K562 (cell line): Measurements from ENCODE around the gene PTPN1. TPM values are rescaled to one million over a fixed set of nuclear protein-coding genes. Genes with fewer than 3 reads are reported as not detected.

ENCODE experiments used
- ATAC-seq: fragments of 200-7000 bp; cut with Tn5 transposase; 3 replicates; pipeline ENCODE4 v1.9.1; 2020; ENCODE audit warnings: moderate library complexity
- BruUV-seq: library from RNA; stranded (reverse); fragments of 400-500 nt; replicated peaks from 2 replicates; lab custom pipeline; 2021; lab: Mats Ljungman, UMichigan
- CTCF ChIA-PET: fragments of 300-600 bp; formaldehyde crosslinking; extraction: SDS; loops from one replicate; lab custom pipeline; 2021; ENCODE audit warnings: low intra/inter-chr PET ratio; lab: Yijun Ruan, JAX
- POLR2A ChIA-PET: fragments of 300-600, 350-650 bp; sonication (Branson Sonifier 250); formaldehyde crosslinking; extraction: SDS; loops from one replicate; lab custom pipeline; 2021; ENCODE audit warnings: antibody characterized with exemption, inconsistent platforms; lab: Yijun Ruan, JAX
- DNase-seq, 4 experiments: peaks; one replicate each; pipeline versions ENCODE4 v3.0.0 to v3.0.0-alpha.2; 2011 to 2018; ENCODE audit warnings: low spot score in 3 of 4, mixed read lengths in 3 of 4; ENCODE audit errors: extremely low read depth in 1 of 4
- FAIRE-seq: peaks from 2 replicates; lab custom pipeline; 2011; peaks lifted over from hg19 to GRCh38; lab: Jason Lieb, UNC
- H2AFZ ChIP-seq: 2 replicates; pipeline ENCODE4 v1.6.0; 2011; ENCODE audit warnings: low read depth, low read length, control low read depth, inconsistent platforms
- H3K27ac ChIP-seq: fragments of 200-600 bp; 3 replicates; pipeline ENCODE4 v1.8.0; 2011; ENCODE audit warnings: low read depth, mild to moderate bottlenecking, control low read depth, inconsistent platforms, low read length, moderate library complexity, mixed read lengths; ENCODE audit errors: extremely low read depth
- H3K27me3 ChIP-seq, 2 experiments: fragments of 300-600 bp in 1 of 2; 2 replicates in 1 of 2; 3 replicates in 1 of 2; pipeline versions ENCODE4 v1.6.0 to v1.8.0; 2011; ENCODE audit warnings: inconsistent platforms in 2 of 2, low read length in 2 of 2, mild to moderate bottlenecking in 1 of 2, mixed read lengths in 1 of 2, moderate library complexity in 1 of 2; ENCODE audit not compliant: control insufficient read depth in 2 of 2, insufficient read depth in 2 of 2
- H3K36me3 ChIP-seq: fragments of 300-600 bp; 3 replicates; pipeline ENCODE4 v1.8.0; 2011; ENCODE audit warnings: mild to moderate bottlenecking, low read length, inconsistent platforms; ENCODE audit not compliant: control insufficient read depth, insufficient read depth
- H3K4me1 ChIP-seq, 2 experiments: fragments of 200-600 bp in 1 of 2; replicated peaks in 1 of 2; 2 replicates in 1 of 2; 3 replicates in 1 of 2; pipeline versions ENCODE4 v1.5.1 to v1.8.0; 2011; ENCODE audit warnings: inconsistent platforms in 2 of 2, low read length in 2 of 2, mild to moderate bottlenecking in 1 of 2, mixed read lengths in 1 of 2, moderate library complexity in 1 of 2; ENCODE audit not compliant: control insufficient read depth in 2 of 2, insufficient read depth in 2 of 2
- H3K4me2 ChIP-seq: 2 replicates; pipeline ENCODE4 v1.6.1; 2011; ENCODE audit warnings: low read length, control low read depth, inconsistent platforms, mixed read lengths; ENCODE audit not compliant: insufficient read depth
- H3K4me3 ChIP-seq: fragments of 200-600 bp; sonication (generic), shearing (Covaris generic); 2 replicates; pipeline ENCODE4 v1.5.1; 2016; ENCODE audit warnings: control low read depth, inconsistent platforms
- H3K79me2 ChIP-seq: fragments of 200-600 bp; 3 replicates; pipeline ENCODE4 v1.8.0; 2011; ENCODE audit warnings: low read length, inconsistent platforms; ENCODE audit not compliant: control insufficient read depth, insufficient read depth
- H3K9ac ChIP-seq, 2 experiments: 2 replicates each; pipeline versions ENCODE4 v1.6.0 to v1.6.1; 2011; ENCODE audit warnings: low read depth in 2 of 2, low read length in 2 of 2, control low read depth in 1 of 2, inconsistent platforms in 1 of 2, mild to moderate bottlenecking in 1 of 2, mixed read lengths in 1 of 2; ENCODE audit not compliant: insufficient read depth in 1 of 2
- H3K9me1 ChIP-seq: one replicate; pipeline ENCODE4 v1.6.0; 2011; ENCODE audit warnings: inconsistent platforms, mild to moderate bottlenecking, low read length, moderate library complexity; ENCODE audit not compliant: control insufficient read depth, insufficient read depth
- H3K9me3 ChIP-seq: replicated peaks from 2 replicates; pipeline ENCODE4 v1.5.1; 2011; ENCODE audit warnings: low read depth, low read length, inconsistent platforms; ENCODE audit not compliant: control insufficient read depth, insufficient read depth
- H4K20me1 ChIP-seq: replicated peaks from 2 replicates; pipeline ENCODE4 v1.6.1; 2011; ENCODE audit warnings: low read length, inconsistent platforms, mixed read lengths; ENCODE audit not compliant: control insufficient read depth, insufficient read depth
- ARID3A ChIP-seq: IDR thresholded peaks from 2 replicates; pipeline ENCODE4 v1.6.1; 2012; ENCODE audit warnings: low read depth, low read length, improper control_type of control experiment, borderline replicate concordance
- ETV1 ChIP-seq: fragments of 450-650 bp; conservative IDR thresholded peaks from 2 replicates; pipeline ENCODE4 v1.6.1; 2016; ENCODE audit warnings: missing genetic modification characterization, control low read depth, low read depth, missing compliant biosample characterization
- KLF10 ChIP-seq: fragments of 250-450 bp; sonication (Bioruptor Pico); IDR thresholded peaks from 2 replicates; pipeline ENCODE4 v1.6.1; 2021; ENCODE audit warnings: matching md5 sums
- NR2C2 ChIP-seq, 2 experiments: fragments of 200-800 bp in 1 of 2; sonication (Bioruptor generic) in 1 of 2; sonication (generic) in 1 of 2; formaldehyde crosslinking in 1 of 2; IDR thresholded peaks; 2 replicates each; pipeline versions ENCODE4 v1.6.1 to v1.8.0; 2016 to 2022; ENCODE audit warnings: mild to moderate bottlenecking in 1 of 2, missing compliant biosample characterization in 1 of 2, missing genetic modification characterization in 1 of 2, missing genetic modification reagents in 1 of 2
- PBX2 ChIP-seq, 2 experiments: IDR thresholded peaks in 1 of 2; conservative IDR thresholded peaks in 1 of 2; 2 replicates each; pipeline ENCODE4 v1.6.1; 2016; ENCODE audit warnings: low read depth in 2 of 2, mild to moderate bottlenecking in 1 of 2, missing compliant biosample characterization in 1 of 2, missing genetic modification characterization in 1 of 2, moderate library complexity in 1 of 2
- PKNOX1 ChIP-seq: fragments of 450-650 bp; IDR thresholded peaks from 2 replicates; pipeline ENCODE4 v1.6.1; 2016
- SMAD4 ChIP-seq: fragments of 250-450 bp; sonication (Bioruptor Pico); conservative IDR thresholded peaks from 2 replicates; pipeline ENCODE4 v1.8.0; 2021; ENCODE audit warnings: inconsistent platforms, mild to moderate bottlenecking, moderate library complexity
- TEAD4 ChIP-seq, 2 experiments: sonication (generic) in 1 of 2; formaldehyde crosslinking in 1 of 2; IDR thresholded peaks; 2 replicates each; pipeline versions ENCODE4 v1.6.1 to v1.8.0; 2012 to 2022; ENCODE audit warnings: borderline replicate concordance in 1 of 2, inconsistent platforms in 1 of 2, low read length in 1 of 2, mild to moderate bottlenecking in 1 of 2, missing genetic modification reagents in 1 of 2
- ZNF592 ChIP-seq: fragments of 450-650 bp; IDR thresholded peaks from 2 replicates; pipeline ENCODE4 v1.6.1; 2017; ENCODE audit warnings: antibody characterized with exemption, mild to moderate bottlenecking
- WGBS: fragments of 100-300 bp; shearing (Covaris generic); methylation state at CpG from one replicate; pipeline ENCODE4 v1.1.6; 2016; ENCODE audit warnings: low coverage, mixed read lengths; ENCODE audit not compliant: insufficient coverage; ENCODE audit errors: missing lambda C conversion rate; 5-methylcytosine and 5-hydroxymethylcytosine counted together
- in situ Hi-C: fragments of 300-500 bp; cut with MboI; formaldehyde crosslinking; loops from 4 replicates; pipeline ENCODE4 v1.15.0; 2018; ENCODE audit warnings: inconsistent platforms, mixed read lengths
- intact Hi-C: fragments of 100-400 bp; cut with micrococcal nuclease; formaldehyde crosslinking; loops from 2 replicates; pipeline ENCODE4 v1.14.2; 2022
- polyA plus RNA-seq, 8 experiments: library from polyadenylated mRNA; depleted of rRNA in 4 of 8; stranded (reverse) in 5 of 8; unstranded in 3 of 8; fragments of >200 nt; fragmentation: Nextera tagmentation in 2 of 8; fragmentation: Illumina TruSeq in 1 of 8; extraction: Ambion mirVana in 2 of 8; extraction: Trizol in 1 of 8; gene quantifications; 2 replicates each; pipeline versions ENCODE4 v1.2.1 to v1.2.3, GENCODE V29; 2011 to 2014; ENCODE audit warnings: inconsistent platforms in 1 of 8, missing spikeins in 1 of 8
- total RNA-seq, 7 experiments: library from RNA; depleted of rRNA in 6 of 7; stranded (reverse); fragments of >200 nt in 6 of 7; fragmentation: Illumina TruSeq in 2 of 7; extraction: Trizol in 2 of 7; gene quantifications; 2 replicates each; pipeline versions ENCODE4 v1.2.1 to v1.2.3, GENCODE V29; 2011 to 2021; ENCODE audit warnings: low replicate concordance in 1 of 7

PTPN1 gene
- total and polyA plus RNA-seq, 9 of the 15 experiments (the other 6 are each of a cell fraction or from before 2014, with no cell fraction given): 11.0 to 85.3 (median 54.0) TPM

GRCh38 chr20:50541606-50542041, 31.4 kb downstream of the PTPN1 start:
- H3K9ac ChIP-seq: peak overlapping the region in 1 of 2 experiments; percentile 38; a peak in 2 of 4 replicates
- peak overlapping the region; percentile 71; the same call in 1 of the 3 replicates for H3K27ac ChIP-seq
- H3K36me3 ChIP-seq: peaks cover 35% of the 10 kb centered on the region; the same call in 1 of the 3 replicates
- H3K4me1 ChIP-seq: peaks cover 5 to 23% of the 10 kb centered on the region in 2 experiments; a peak in 4 of 5 replicates
- H3K79me2 ChIP-seq: peaks cover 92% of the 10 kb centered on the region
- intact Hi-C loops: no loop called here
- POLR2A ChIA-PET: interaction anchor here (0.5 to 2.1 kb wide), 10 partner anchors 8 to 41 kb away, joined by 3 to 10 read pairs (median 4); no protein-coding TSS in a partner anchor
- peaks cover 23% of the 10 kb centered on the region for H4K20me1 ChIP-seq
- H3K4me2 ChIP-seq: peak overlapping the region; percentile 37
- FAIRE-seq (peak; percentile 91), DNase-seq (peak in 2 of 4 experiments; percentile 33 to 60), ATAC-seq (peak; percentile 79)
- no peak overlapping the region for H3K4me3 ChIP-seq
- H3K9me3 ChIP-seq: no peaks in the 10 kb centered on the region
- 20% methylated on average over 5 of the region's 5 CpGs for WGBS
- H3K27me3 ChIP-seq: no peaks in the 10 kb centered on the region
- CTCF ChIA-PET: no interaction called here
- H2AFZ ChIP-seq: no peak overlapping the region; the same call in 1 of the 2 replicates
- H3K9me1 ChIP-seq: peaks cover 6% of the 10 kb centered on the region
- BruUV-seq: no TSS peak
- in situ Hi-C loops: no loop called here
- TF ChIP-seq KLF10 (CRISPR knock-in tag) (no peak), SMAD4 (CRISPR knock-in tag) (0 out of 2 replicates have a peak, but pooled peaks have one; percentile 31), TEAD4 (IDR thresholded peaks at IDR 0.05; ENCODE audit: low read length) (no peak), TEAD4 (CRISPR knock-in tag; IDR thresholded peaks at IDR 0.05; ENCODE audit: borderline replicate concordance) (no peak), ZNF592 (no peak), PBX2 (CRISPR knock-in tag; IDR thresholded peaks at IDR 0.05; ENCODE audit: low read depth) (peak; percentile 59), PBX2 (tag; conservative IDR thresholded peaks at IDR 0.05; ENCODE audit: low read depth) (peak; percentile 94), NR2C2 (CRISPR knock-in tag; IDR thresholded peaks at IDR 0.05) (no peak), NR2C2 (tag; IDR thresholded peaks at IDR 0.05) (peak; percentile 58; the same call in 1 of the 2 replicates), ARID3A (no peak), ETV1 (tag) (peak; percentile 76), PKNOX1 (peak; percentile 94)
